ENCODE data around the gene SLC30A1. TPM values are rescaled to one million over a fixed set of nuclear protein-coding genes. Genes with fewer than 3 reads are reported as not detected.

The SLC30A1 gene
- total and polyA plus RNA-seq, 2 of the 8 experiments (the other 6 are each of a cell fraction or from before 2014, with no cell fraction given), result 4.5 to 14.0 TPM

DNA sequence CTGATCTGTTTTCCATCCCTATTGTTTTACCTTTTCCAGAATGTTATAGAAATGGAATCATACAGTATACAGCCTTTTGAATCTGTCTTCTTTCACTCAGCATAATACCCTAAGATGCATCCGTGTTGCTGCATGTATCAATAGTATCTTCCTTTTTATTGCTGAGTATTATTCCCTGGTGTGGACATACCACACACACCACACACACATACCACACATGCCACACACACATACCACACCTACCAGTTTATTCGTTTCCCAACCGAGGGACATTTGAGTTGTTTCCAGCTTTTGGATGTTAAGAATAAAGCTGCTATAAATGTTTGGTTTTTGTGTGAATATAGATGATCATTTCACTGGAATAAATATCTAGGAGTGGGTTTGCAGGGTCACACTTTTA is 22.2 kb upstream of the SLC30A1 start:
- WGBS, 2 experiments (ENCODE audit: extremely low coverage in 1 of 2, insufficient coverage in 1 of 2, insufficient read length in 1 of 2, insufficient replicate concordance in 2 of 2, low coverage in 1 of 2, low lambda C conversion rate in 2 of 2, missing lambda C conversion rate in 1 of 2), result 88% methylated on average over 3 of the region's 3 CpGs; no CpG with 5 or more reads in 1 of the 2 experiments
- no peak overlapping the region for H2BK120ac ChIP-seq (replicated peaks; ENCODE audit: low read depth, low read length)
- no peak overlapping the region for H3K23ac ChIP-seq (ENCODE audit: insufficient read length)
- no peak overlapping the region for H3K14ac ChIP-seq (ENCODE audit: insufficient read length)
- no peak overlapping the region for H2BK5ac ChIP-seq (ENCODE audit: low read depth, low read length)
- H2AK5ac ChIP-seq (ENCODE audit: low read depth, low read length), result no peak overlapping the region
- H3K9me3 ChIP-seq (ENCODE audit: insufficient read depth in 2 of 2, low read depth in 1 of 2, low read length in 1 of 2), result no peaks in the 10 kb centered on the region
- no peak overlapping the region for H3K4me3 ChIP-seq (ENCODE audit: extremely low read depth in 1 of 4, insufficient read depth in 2 of 4, low read depth in 3 of 4, low read length in 4 of 4)
- H3K18ac ChIP-seq (ENCODE audit: extremely low read depth, low read length), result no peak overlapping the region
- DNase-seq (ENCODE audit: low read depth in 1 of 2, low spot score in 2 of 2), result no peak
- H3K9ac ChIP-seq (replicated peaks in 1 of 4; ENCODE audit: extremely low read depth in 1 of 4, low read depth in 3 of 4, low read length in 3 of 4), result no peak overlapping the region
- H3K4ac ChIP-seq (replicated peaks; ENCODE audit: insufficient read length, low read depth, low read length), result no peak overlapping the region
- CTCF ChIA-PET (ENCODE audit: partially characterized antibody), result interaction anchor here (1.5 to 2.1 kb wide), 2 partner anchors 22 to 53 kb away, joined by 3 to 6 read pairs; partner anchors contain the start of gene SLC30A1
- H3K4me1 ChIP-seq (replicated peaks in 1 of 4; ENCODE audit: control insufficient read depth in 3 of 4, insufficient read depth in 4 of 4, low read length in 3 of 4), result no peaks in the 10 kb centered on the region
- H2BK15ac ChIP-seq (ENCODE audit: low read length), result no peak overlapping the region
- no peaks in the 10 kb centered on the region for H3K27me3 ChIP-seq (replicated peaks in 1 of 4; ENCODE audit: control insufficient read depth in 3 of 4, extremely low read depth in 1 of 4, insufficient read depth in 3 of 4, low read length in 3 of 4)
- no peak overlapping the region for H2BK12ac ChIP-seq (ENCODE audit: low read depth, low read length)
- no peak overlapping the region for H4K91ac ChIP-seq (replicated peaks; ENCODE audit: insufficient read length, low read length)
- no peaks in the 10 kb centered on the region for H3K79me2 ChIP-seq (ENCODE audit: control insufficient read depth in 1 of 2, insufficient read depth in 2 of 2, low read length in 2 of 2)
- H3K79me1 ChIP-seq (ENCODE audit: low read depth, low read length), result no peaks in the 10 kb centered on the region
- no peaks in the 10 kb centered on the region for H3K36me3 ChIP-seq (ENCODE audit: control insufficient read depth in 2 of 4, insufficient read depth in 4 of 4, low read length in 3 of 4)
- POLR2A ChIA-PET (ENCODE audit: partially characterized antibody), result no interaction called here
- H4K5ac ChIP-seq (ENCODE audit: insufficient read length, low read depth, low read length), result no peak overlapping the region
- H3K4me2 ChIP-seq (ENCODE audit: insufficient read depth in 1 of 2, low read depth in 2 of 2, low read length in 2 of 2), result no peak overlapping the region
- no peak overlapping the region for H2BK20ac ChIP-seq (ENCODE audit: low read length)
- peaks cover 2% of the 10 kb centered on the region; the same call in 1 of the 2 replicates for H3K23me2 ChIP-seq (ENCODE audit: low read depth, low read length)
- no peak for FAIRE-seq
- no peak overlapping the region for H4K8ac ChIP-seq (ENCODE audit: extremely low read depth, insufficient read depth, low read length)
- H2AFZ ChIP-seq (ENCODE audit: low read length), result no peak overlapping the region
- no peak overlapping the region for H3K56ac ChIP-seq (replicated peaks; ENCODE audit: insufficient read length, low read depth, low read length)
- H3K27ac ChIP-seq (ENCODE audit: low read depth, low read length), result no peak overlapping the region
- no peaks in the 10 kb centered on the region for H4K20me1 ChIP-seq (replicated peaks in 1 of 2; ENCODE audit: control insufficient read depth in 1 of 2, insufficient read depth in 2 of 2, low read length in 2 of 2)
- TF ChIP-seq JUN (IDR thresholded peaks at IDR 0.05; ENCODE audit: low read depth, low read length), result no peak
- no peak for TF ChIP-seq BCL11A (IDR thresholded peaks at IDR 0.05; ENCODE audit: low read depth in 2 of 2, low read length in 2 of 2)
- TF ChIP-seq BRCA1 (IDR thresholded peaks at IDR 0.05; ENCODE audit: low read depth, low read length), result no peak
- TF ChIP-seq HDAC2 (IDR thresholded peaks at IDR 0.05; ENCODE audit: borderline replicate concordance in 1 of 2, low read depth in 2 of 2, low read length in 2 of 2), result no peak
- TF ChIP-seq RAD21 (IDR thresholded peaks at IDR 0.05 in 1 of 2, conservative IDR thresholded peaks at IDR 0.05 in 1 of 2; ENCODE audit: low read depth in 2 of 2, low read length in 2 of 2), result no peak
- TF ChIP-seq SIN3A (conservative IDR thresholded peaks at IDR 0.05 in 1 of 2, IDR thresholded peaks at IDR 0.05 in 1 of 2; ENCODE audit: low read depth in 1 of 2, low read length in 2 of 2), result no peak
- TF ChIP-seq POLR2A (IDR thresholded peaks at IDR 0.05; ENCODE audit: control extremely low read depth in 1 of 2, low read depth in 2 of 2, low read length in 2 of 2), result no peak
- TF ChIP-seq KDM5A (IDR thresholded peaks at IDR 0.05; ENCODE audit: low read length), result no peak
- no peak for TF ChIP-seq YY1 (IDR thresholded peaks at IDR 0.05; ENCODE audit: low read depth, low read length)
- TF ChIP-seq CREB1 (IDR thresholded peaks at IDR 0.05), result no peak
- no peak for TF ChIP-seq ZNF274 (IDR thresholded peaks at IDR 0.05; ENCODE audit: borderline replicate concordance, extremely low read depth, low read length)
- TF ChIP-seq, protein P1, sequence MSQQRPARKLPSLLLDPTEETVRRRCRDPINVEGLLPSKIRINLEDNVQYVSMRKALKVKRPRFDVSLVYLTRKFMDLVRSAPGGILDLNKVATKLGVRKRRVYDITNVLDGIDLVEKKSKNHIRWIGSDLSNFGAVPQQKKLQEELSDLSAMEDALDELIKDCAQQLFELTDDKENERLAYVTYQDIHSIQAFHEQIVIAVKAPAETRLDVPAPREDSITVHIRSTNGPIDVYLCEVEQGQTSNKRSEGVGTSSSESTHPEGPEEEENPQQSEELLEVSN (IDR thresholded peaks at IDR 0.05), result no peak
- no peak for TF ChIP-seq TAF7 (optimal IDR thresholded peaks at IDR 0.05; ENCODE audit: borderline replicate concordance, low read depth, low read length)
- no peak for TF ChIP-seq CHD1 (IDR thresholded peaks at IDR 0.05; ENCODE audit: low read depth, low read length)
